Measurements from ENCODE around the gene SLC6A6.

Gene SLC6A6

DNA sequence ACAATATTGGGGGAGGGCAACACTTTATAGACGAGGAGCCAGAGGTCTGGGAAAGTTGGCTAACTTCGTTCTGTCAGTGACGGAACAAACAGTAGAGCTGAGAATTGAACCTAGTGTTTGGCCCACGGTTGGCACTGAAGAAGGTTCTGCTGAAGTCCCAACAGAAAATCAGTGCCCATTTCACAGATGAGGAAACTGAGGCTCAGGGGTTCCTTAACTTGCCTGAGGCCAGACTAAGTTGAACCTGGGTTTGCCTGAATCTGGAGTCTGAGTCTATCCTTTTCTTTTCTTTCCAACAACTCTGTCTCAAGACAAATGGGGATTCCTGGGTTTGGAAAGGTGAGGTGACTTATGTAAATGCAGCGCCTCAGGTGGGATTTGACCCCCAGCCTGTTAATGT is 55.1 kb downstream of the SLC6A6 start:
- no peak overlapping the region for H3K4me3 ChIP-seq (ENCODE audit: low read depth in 1 of 5, low read length in 5 of 5)
- no peaks in the 10 kb centered on the region for H3K9me3 ChIP-seq (ENCODE audit: control insufficient read depth in 5 of 5, low read length in 5 of 5)
- peaks cover 0 to 27% (median under 1%) of the 10 kb centered on the region in 5 donors for H3K36me3 ChIP-seq (ENCODE audit: control insufficient read depth in 5 of 5, insufficient read depth in 5 of 5, low read length in 5 of 5)
- H3K9ac ChIP-seq (ENCODE audit: low read length in 5 of 5), result no peak overlapping the region
- peaks cover 7 to 51% (median 38%) of the 10 kb centered on the region in 5 donors for H3K4me1 ChIP-seq (ENCODE audit: control insufficient read depth in 5 of 5, insufficient read depth in 5 of 5, low read length in 5 of 5)
- no peaks in the 10 kb centered on the region for H3K27me3 ChIP-seq (ENCODE audit: control insufficient read depth in 5 of 5, insufficient read depth in 4 of 5, low read length in 5 of 5)
- no peak overlapping the region for H3K27ac ChIP-seq (ENCODE audit: low read depth, low read length)

DNA sequence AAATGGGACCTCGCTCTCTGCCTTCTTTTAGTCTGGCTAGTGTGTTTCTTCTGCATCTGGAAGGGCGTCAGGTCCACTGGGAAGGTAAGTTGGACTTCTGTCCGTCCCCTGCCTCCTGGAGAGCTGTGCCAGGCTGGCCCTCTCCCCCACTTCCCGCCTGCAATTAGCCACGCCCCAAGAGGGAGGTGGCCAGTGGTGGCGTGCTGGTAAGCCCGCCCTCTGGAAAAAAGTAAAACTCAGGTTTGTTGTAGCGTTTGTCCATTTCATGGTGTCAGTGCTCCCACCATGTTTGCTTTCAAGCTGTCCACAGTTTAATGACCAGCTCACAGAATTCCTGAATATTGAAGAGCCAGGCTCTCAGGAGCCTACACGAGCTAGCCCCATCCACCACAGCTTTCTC is 55.6 kb downstream of the SLC6A6 start:
- Histone ChIP-seq H3K27ac (ENCODE audit: low read depth, low read length) (no peak overlapping the region), H3K27me3 (ENCODE audit: control insufficient read depth in 5 of 5, insufficient read depth in 4 of 5, low read length in 5 of 5) (no peaks in the 10 kb centered on the region), H3K4me3 (ENCODE audit: low read depth in 1 of 5, low read length in 5 of 5) (no peak overlapping the region), H3K36me3 (ENCODE audit: control insufficient read depth in 5 of 5, insufficient read depth in 5 of 5, low read length in 5 of 5) (peaks cover 0 to 30% (median 4%) of the 10 kb centered on the region in 5 donors), H3K9ac (ENCODE audit: low read length in 5 of 5) (no peak overlapping the region), H3K9me3 (ENCODE audit: control insufficient read depth in 5 of 5, low read length in 5 of 5) (no peaks in the 10 kb centered on the region), H3K4me1 (ENCODE audit: control insufficient read depth in 5 of 5, insufficient read depth in 5 of 5, low read length in 5 of 5) (peaks cover 6 to 47% (median 33%) of the 10 kb centered on the region in 5 donors)

DNA sequence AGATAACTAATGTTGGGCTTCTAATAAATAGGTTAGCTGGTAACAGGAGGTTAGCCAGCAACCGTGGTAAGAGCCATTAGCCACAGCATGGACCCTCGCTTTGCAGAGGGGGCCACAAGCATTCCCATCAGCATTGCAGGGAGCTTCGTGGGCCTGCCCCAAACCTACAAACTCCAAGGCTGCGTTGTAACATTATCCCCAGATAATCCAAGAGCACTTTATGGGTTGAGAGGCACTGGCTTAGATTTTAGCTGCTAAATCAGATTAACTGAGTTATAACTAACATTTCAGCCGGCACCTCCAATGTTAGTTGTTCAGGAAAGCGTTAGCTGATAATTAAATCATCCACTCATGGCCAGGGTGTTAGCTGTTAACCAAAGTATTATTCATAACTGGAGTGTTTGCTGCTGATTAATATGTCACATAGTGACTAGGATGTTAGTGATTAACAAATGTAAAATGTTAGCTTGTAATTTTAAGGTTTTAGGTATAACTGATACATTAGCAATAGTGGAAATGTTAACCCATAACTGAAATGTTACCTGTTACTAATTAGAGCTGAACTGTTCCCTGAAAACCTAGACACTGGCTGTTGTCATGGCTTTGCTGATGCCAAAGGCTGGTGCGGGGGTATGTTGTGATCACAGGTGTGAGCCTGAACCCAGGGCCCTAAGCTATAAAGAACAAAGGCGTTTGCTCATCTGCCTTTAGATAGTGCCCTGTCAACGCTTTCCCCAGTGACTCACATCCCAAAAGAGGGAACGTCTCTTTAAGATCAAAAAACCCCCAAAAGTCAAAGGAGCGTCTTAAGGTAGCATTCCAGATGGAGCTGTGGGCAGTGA is 56.2 kb downstream of the SLC6A6 start:
- Histone ChIP-seq H3K9me3 (ENCODE audit: control insufficient read depth in 5 of 5, low read length in 5 of 5) (no peaks in the 10 kb centered on the region), H3K4me1 (ENCODE audit: control insufficient read depth in 5 of 5, insufficient read depth in 5 of 5, low read length in 5 of 5) (peaks cover 6 to 41% (median 26%) of the 10 kb centered on the region in 5 donors), H3K36me3 (ENCODE audit: control insufficient read depth in 5 of 5, insufficient read depth in 5 of 5, low read length in 5 of 5) (peaks cover 0 to 32% (median 8%) of the 10 kb centered on the region in 5 donors), H3K27me3 (ENCODE audit: control insufficient read depth in 5 of 5, insufficient read depth in 4 of 5, low read length in 5 of 5) (no peaks in the 10 kb centered on the region), H3K4me3 (ENCODE audit: low read depth in 1 of 5, low read length in 5 of 5) (no peak overlapping the region), H3K27ac (ENCODE audit: low read depth, low read length) (no peak overlapping the region), H3K9ac (ENCODE audit: low read length in 5 of 5) (no peak overlapping the region)

DNA sequence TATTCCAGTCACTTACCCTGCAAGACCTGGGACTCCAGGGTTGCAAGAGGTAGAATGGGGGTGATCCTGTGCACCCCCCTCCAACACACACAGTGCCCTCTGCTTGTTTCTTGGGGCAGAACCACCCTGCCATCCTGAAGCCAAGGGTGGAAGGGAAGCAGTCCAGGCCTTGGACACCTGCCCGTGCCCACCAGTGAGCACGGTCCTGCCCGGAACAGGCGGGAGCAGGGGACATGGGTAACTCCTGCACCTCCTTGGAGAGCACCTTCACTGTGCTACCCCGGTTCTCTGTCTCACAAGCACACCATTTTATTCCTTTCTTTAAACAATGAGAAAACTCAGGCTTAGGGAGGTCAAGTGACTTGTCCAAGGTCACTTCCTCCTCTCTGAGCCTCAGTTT is 57.0 kb downstream of the SLC6A6 start:
- Histone ChIP-seq H3K9me3 (ENCODE audit: control insufficient read depth in 5 of 5, low read length in 5 of 5) (no peaks in the 10 kb centered on the region), H3K4me3 (ENCODE audit: low read depth in 1 of 5, low read length in 5 of 5) (no peak overlapping the region), H3K27ac (ENCODE audit: low read depth, low read length) (no peak overlapping the region), H3K27me3 (ENCODE audit: control insufficient read depth in 5 of 5, insufficient read depth in 4 of 5, low read length in 5 of 5) (no peaks in the 10 kb centered on the region), H3K9ac (ENCODE audit: low read length in 5 of 5) (no peak overlapping the region), H3K4me1 (ENCODE audit: control insufficient read depth in 5 of 5, insufficient read depth in 5 of 5, low read length in 5 of 5) (peaks cover 6 to 34% (median 20%) of the 10 kb centered on the region in 5 donors), H3K36me3 (ENCODE audit: control insufficient read depth in 5 of 5, insufficient read depth in 5 of 5, low read length in 5 of 5) (peaks cover 0 to 35% (median 11%) of the 10 kb centered on the region in 5 donors)

DNA sequence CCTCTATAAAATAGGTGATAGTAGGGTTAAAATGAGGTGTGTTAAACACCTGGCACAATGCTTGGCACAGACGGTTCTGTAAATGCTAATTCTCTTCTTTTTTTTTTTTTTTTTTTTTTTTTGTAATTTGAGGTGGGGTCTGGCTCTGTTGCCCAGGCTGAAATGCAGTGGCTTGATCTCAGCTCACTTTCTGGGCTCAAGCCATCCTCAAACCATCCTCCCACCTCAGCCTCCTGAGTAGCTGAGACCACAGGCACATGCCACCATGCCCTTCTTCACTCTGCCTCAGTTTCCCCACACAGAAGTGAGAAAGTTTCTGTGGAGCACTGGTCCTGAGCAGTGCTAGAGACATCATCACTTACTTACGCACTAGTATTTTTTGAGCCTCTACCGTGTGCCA is 57.4 kb downstream of the SLC6A6 start:
- Histone ChIP-seq H3K36me3 (ENCODE audit: control insufficient read depth in 5 of 5, insufficient read depth in 5 of 5, low read length in 5 of 5) (peaks cover 0 to 36% (median 11%) of the 10 kb centered on the region in 5 donors), H3K9ac (ENCODE audit: low read length in 5 of 5) (no peak overlapping the region), H3K27ac (ENCODE audit: low read depth, low read length) (no peak overlapping the region), H3K9me3 (ENCODE audit: control insufficient read depth in 5 of 5, low read length in 5 of 5) (no peaks in the 10 kb centered on the region), H3K4me3 (ENCODE audit: low read depth in 1 of 5, low read length in 5 of 5) (no peak overlapping the region), H3K4me1 (ENCODE audit: control insufficient read depth in 5 of 5, insufficient read depth in 5 of 5, low read length in 5 of 5) (peaks cover 6 to 30% (median 20%) of the 10 kb centered on the region in 5 donors), H3K27me3 (ENCODE audit: control insufficient read depth in 5 of 5, insufficient read depth in 4 of 5, low read length in 5 of 5) (no peaks in the 10 kb centered on the region)

DNA sequence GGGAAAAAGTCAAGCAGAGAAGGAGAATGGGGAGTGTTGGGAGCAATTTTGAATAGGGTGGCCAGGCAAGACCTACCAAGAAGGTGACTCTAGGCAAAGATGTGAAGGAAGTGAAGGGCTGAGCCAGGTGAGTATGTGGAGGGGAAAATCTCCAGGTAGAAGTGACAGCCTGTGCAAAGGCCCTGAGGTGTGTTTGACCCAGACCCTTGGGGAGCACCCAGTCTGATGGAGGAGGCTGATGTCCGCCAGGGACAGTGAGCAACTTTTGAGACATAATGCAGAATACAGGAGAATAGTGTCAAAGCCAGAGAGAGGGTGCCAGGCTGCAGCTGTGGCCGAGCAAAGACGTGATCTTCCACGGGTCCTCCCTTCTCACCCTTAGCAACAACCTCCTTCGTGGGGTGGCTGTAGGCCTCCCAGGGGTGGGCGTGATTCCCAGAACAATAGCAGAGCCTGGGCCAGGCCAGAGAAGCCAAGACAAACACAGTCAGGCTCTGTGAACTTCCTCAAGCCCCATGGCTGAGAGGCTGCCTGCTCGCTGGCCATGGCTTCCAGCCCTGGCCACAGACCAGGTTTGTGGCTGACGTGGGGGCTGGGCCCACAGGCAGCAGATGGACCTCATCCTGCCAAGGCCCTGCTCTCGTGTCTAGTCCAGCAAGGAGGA is 58.1 kb downstream of the SLC6A6 start:
- H3K9me3 ChIP-seq (ENCODE audit: control insufficient read depth in 5 of 5, low read length in 5 of 5), result no peaks in the 10 kb centered on the region
- H3K36me3 ChIP-seq (ENCODE audit: control insufficient read depth in 5 of 5, insufficient read depth in 5 of 5, low read length in 5 of 5), result peaks cover 0 to 40% (median 12%) of the 10 kb centered on the region in 5 donors
- H3K4me1 ChIP-seq (ENCODE audit: control insufficient read depth in 5 of 5, insufficient read depth in 5 of 5, low read length in 5 of 5), result peaks cover 6 to 25% (median 20%) of the 10 kb centered on the region in 5 donors
- no peak overlapping the region for H3K9ac ChIP-seq (ENCODE audit: low read length in 5 of 5)
- H3K27me3 ChIP-seq (ENCODE audit: control insufficient read depth in 5 of 5, insufficient read depth in 4 of 5, low read length in 5 of 5), result no peaks in the 10 kb centered on the region
- H3K27ac ChIP-seq (ENCODE audit: low read depth, low read length), result no peak overlapping the region
- H3K4me3 ChIP-seq (ENCODE audit: low read depth in 1 of 5, low read length in 5 of 5), result no peak overlapping the region

DNA sequence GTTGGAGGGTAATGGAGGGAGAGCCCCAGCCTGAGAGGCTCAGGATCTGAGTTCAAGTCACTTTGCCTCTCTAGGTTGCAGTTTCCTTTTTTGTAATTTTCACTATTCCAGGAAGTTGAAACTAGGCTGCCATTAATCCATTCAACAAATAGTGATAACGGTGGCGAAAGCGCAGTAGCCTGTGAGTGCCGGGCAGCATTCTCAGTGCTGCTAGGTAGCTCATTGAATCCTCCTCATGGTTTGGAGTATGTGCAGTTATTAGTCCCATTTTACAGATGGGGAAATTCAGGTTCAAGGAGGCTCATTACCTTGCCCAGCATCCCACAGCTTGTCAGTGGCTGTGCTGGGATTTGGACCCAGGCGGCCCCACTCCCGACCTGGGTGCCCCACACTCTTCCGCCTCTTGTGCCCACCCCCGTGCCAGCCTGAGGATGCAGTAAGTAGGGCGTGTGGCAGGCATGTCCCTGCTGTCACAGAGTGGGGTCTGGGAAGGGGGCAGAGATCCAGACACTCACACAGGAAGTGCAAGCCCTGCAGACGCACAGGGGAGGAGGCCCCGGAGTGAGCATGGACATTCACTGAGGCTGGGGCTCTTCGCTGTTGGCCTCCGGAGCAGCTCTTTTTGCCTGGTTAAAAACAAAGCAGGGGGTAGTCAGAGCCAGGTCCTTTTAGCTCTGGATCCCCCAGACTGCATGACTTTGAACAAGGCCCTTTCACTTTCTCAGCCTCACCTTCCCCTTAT is 58.8 kb downstream of the SLC6A6 start:
- H3K36me3 ChIP-seq (ENCODE audit: control insufficient read depth in 5 of 5, insufficient read depth in 5 of 5, low read length in 5 of 5), result peaks cover 0 to 43% (median 15%) of the 10 kb centered on the region in 5 donors
- H3K4me1 ChIP-seq (ENCODE audit: control insufficient read depth in 5 of 5, insufficient read depth in 5 of 5, low read length in 5 of 5), result peaks cover 6 to 22% (median 20%) of the 10 kb centered on the region in 5 donors
- no peaks in the 10 kb centered on the region for H3K9me3 ChIP-seq (ENCODE audit: control insufficient read depth in 5 of 5, low read length in 5 of 5)
- no peak overlapping the region for H3K27ac ChIP-seq (ENCODE audit: low read depth, low read length)
- no peaks in the 10 kb centered on the region for H3K27me3 ChIP-seq (ENCODE audit: control insufficient read depth in 5 of 5, insufficient read depth in 4 of 5, low read length in 5 of 5)
- H3K9ac ChIP-seq (ENCODE audit: low read length in 5 of 5), result no peak overlapping the region
- no peak overlapping the region for H3K4me3 ChIP-seq (ENCODE audit: low read depth in 1 of 5, low read length in 5 of 5)

DNA sequence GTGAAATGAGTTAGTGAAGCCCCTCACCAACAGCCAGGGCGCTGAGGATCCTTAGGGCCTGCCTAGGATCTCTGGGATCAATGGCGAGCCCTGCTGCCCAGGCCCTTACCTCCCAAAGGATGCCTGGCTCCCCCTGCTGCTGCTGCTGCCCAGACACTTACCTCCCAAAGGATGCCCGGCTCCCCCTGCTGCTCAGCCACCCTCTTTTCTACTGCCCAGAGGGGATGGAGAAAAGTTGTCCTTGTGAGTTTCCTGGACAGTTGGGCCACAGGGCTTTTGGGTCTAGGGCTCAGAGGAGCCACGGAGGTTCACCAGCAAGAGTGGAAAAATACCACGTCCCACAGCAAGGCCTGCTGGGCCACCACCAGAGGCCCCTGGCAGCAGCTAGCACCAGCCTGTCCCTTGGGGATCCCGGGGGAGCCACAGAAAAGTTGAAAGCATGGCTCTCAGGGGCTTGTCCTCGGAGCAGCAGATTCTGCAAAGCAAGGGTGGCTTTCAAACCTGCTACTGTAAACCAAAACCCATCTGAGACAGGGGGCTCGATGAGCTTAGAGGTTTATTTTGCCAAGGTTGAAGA is 59.4 kb downstream of the SLC6A6 start:
- no peak overlapping the region for H3K9ac ChIP-seq (ENCODE audit: low read length in 5 of 5)
- no peak overlapping the region for H3K27ac ChIP-seq (ENCODE audit: low read depth, low read length)
- no peaks in the 10 kb centered on the region for H3K9me3 ChIP-seq (ENCODE audit: control insufficient read depth in 5 of 5, low read length in 5 of 5)
- peaks cover 6 to 22% (median 20%) of the 10 kb centered on the region in 5 donors for H3K4me1 ChIP-seq (ENCODE audit: control insufficient read depth in 5 of 5, insufficient read depth in 5 of 5, low read length in 5 of 5)
- peaks cover 0 to 50% (median 20%) of the 10 kb centered on the region in 5 donors for H3K36me3 ChIP-seq (ENCODE audit: control insufficient read depth in 5 of 5, insufficient read depth in 5 of 5, low read length in 5 of 5)
- H3K27me3 ChIP-seq (ENCODE audit: control insufficient read depth in 5 of 5, insufficient read depth in 4 of 5, low read length in 5 of 5), result no peaks in the 10 kb centered on the region
- no peak overlapping the region for H3K4me3 ChIP-seq (ENCODE audit: low read depth in 1 of 5, low read length in 5 of 5)

DNA sequence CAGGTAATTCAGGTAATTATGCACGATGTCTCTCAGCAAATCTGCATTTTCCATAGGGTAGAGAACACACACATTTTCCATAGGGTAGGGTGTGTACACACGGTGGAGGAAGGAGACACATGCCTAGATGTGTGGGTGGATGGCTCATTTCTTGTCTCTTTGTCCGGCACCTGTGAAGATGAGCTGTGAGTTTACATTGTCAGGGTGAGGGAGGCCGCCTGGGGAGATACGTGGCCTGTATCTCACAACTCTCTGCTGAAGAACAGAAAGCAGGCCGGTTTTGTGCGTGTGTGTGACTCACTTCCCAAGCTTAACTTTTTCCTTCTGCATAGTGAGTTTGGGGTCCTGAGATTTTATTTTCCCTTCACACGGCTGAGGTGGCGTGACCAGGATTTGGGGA is 60.3 kb downstream of the SLC6A6 start:
- Histone ChIP-seq H3K4me1 (ENCODE audit: control insufficient read depth in 5 of 5, insufficient read depth in 5 of 5, low read length in 5 of 5) (peaks cover 6 to 22% (median 20%) of the 10 kb centered on the region in 5 donors), H3K36me3 (ENCODE audit: control insufficient read depth in 5 of 5, insufficient read depth in 5 of 5, low read length in 5 of 5) (peaks cover 0 to 57% (median 27%) of the 10 kb centered on the region in 5 donors), H3K4me3 (ENCODE audit: low read depth in 1 of 5, low read length in 5 of 5) (no peak overlapping the region), H3K9me3 (ENCODE audit: control insufficient read depth in 5 of 5, low read length in 5 of 5) (no peaks in the 10 kb centered on the region), H3K27me3 (ENCODE audit: control insufficient read depth in 5 of 5, insufficient read depth in 4 of 5, low read length in 5 of 5) (no peaks in the 10 kb centered on the region), H3K27ac (ENCODE audit: low read depth, low read length) (no peak overlapping the region), H3K9ac (ENCODE audit: low read length in 5 of 5) (no peak overlapping the region)

Measured in subcutaneous abdominal adipose tissue (tissue), 5 donors.